Amniotic epithelial cell (primary cell): Measurements from ENCODE around the gene DHRS3.
A peak's percentile ranks its signal among the peaks of the same experiment; 100 is the strongest.
"Not testable (repeated sequence)": the region's sequence is repeated elsewhere in the genome, so short reads cannot be mapped to it uniquely, and the experiment has no call there.

Experiments
- DNase-seq: peaks from one replicate; pipeline ENCODE4 v3.0.0-alpha.2; 2010; ENCODE audit warnings: low read depth

DHRS3 gene, protein sequence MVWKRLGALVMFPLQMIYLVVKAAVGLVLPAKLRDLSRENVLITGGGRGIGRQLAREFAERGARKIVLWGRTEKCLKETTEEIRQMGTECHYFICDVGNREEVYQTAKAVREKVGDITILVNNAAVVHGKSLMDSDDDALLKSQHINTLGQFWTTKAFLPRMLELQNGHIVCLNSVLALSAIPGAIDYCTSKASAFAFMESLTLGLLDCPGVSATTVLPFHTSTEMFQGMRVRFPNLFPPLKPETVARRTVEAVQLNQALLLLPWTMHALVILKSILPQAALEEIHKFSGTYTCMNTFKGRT

DNA sequence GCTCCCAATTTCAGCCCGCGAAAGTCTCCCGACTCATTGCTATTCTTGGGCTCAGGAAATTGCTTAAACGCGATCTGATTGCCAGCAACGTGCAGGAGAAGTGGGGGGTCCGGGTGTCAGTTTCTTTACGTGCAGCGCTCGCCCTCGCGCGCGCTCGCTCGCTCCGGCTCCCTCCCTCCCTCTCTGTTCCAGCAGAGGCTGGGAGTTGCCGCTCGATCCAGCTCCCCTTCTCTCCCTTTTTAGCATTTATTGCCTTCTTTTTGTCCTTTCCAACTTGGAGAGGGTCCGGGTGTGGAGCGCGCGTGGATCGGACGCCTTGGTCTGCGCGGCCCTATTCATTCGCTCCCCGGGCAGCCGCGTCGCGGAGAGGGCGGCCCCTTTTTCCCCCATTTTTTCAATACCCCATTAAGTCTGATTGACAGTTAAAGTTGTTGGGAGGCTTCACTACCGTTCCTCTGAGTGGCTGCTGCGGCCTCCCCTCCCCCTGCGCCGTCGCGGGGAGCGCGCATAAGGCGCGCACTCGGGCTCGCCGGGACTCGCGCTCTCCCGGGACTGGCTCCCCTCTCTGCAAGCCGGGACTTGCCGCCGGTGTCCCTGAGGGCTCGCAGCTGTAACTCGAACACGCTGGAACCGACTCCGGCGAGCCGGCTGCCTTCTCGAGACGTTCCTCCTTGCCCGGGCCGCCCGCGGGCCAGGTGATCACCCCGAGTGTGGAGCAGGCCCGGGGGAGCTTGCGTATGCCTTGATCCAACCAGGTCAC lies at the start of gene DHRS3:
Gene DHRS3 (minus strand): TSS at position 310 of the 760 bp plus-strand sequence. CDS start 862 bp downstream, outside the sequence.
- DNase-seq: peak; percentile 90

DNA sequence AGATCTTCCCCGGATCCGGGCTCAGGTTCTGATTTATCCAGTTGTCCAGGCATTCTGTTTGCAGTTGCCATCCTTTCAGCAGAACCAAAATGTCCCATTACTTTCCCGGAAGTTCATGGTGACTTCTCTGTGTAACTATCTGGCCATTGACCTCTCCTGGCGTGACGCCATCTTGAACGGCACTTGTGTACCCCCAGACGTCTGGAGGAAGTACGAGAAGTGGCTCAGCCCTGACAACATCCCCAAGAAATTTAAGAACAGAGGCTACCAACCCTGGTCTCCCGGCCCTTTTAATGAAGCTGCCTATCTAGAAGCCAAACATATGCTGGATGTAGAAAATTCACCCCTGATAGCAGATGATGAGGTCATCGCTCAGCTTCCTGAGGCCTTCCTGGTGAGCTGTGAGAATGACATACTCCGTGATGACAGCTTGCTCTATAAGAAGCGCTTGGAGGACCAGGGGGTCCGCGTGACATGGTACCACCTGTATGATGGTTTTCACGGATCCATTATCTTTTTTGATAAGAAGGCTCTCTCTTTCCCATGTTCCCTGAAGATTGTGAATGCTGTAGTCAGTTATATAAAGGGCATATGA lies 48.2 kb upstream of the DHRS3 start:
- DNase-seq: peak; percentile 26

DNA sequence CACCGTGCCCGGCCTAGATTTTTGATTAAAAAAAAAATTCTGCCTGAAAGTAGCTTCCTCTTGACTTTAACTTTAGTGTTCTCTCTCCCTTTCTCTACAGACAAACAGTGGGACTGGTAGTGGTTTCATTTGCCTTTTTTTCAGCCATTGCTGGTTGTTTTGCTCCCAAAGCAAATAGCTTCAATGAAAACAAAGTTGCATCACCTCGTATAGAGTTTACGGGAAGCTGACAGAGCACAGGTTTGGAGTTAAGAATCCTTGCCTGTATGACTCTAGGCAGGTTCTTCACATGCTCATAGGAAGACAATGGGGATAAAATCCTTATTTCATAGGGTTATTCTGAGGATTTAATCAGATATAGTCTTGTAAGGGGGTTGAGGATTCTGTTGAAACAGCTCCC lies 47.5 kb upstream of the DHRS3 start:
- peak; percentile 31 for DNase-seq

DNA sequence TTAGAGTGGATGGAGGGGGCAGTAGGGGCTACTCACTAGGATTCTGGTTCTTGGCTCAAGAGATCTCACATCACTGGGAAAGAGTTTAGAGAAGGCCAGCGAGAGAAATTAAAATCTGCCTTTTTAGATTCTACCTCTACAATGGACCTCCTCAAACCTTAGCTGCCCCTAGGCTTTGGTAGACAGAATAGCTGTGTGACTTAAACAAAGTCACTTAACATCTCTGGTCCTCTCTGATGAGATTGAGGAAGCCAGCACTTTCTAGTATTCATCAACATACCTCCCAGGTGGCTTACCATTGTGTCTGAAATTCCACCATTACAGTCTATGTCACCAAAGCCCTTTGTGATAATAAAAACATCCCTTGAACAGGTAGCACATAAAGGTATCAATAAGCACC lies 44.5 kb upstream of the DHRS3 start:
- DNase-seq: no peak

DNA sequence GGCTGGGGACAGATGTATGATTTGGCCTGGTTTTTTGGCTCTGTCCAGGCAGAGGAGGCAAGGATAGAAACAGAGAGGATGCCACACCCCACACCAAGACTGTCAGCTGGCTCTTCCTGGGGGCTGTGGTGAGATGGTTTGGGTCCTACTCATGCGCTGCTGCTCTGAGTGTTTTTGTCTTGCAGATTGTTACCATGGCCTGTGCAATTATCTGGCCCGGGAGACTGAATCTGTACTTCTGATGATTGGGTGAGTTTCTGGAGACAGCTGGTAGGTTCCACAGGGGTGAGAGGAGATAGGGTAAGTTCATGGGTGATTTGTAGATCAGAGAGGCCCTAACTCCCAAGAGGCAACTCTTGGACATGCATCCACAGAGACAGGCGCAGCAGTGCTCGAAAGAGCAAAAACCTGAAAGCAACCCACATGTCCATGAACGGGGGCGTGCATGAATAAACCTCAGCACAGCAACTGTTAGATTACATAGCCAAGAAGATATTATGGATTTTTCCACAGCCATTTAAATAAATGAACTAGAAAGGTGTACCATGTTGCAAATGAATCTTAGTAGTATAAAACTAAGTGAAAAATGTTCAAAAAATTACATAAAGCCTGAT lies 43.7 kb upstream of the DHRS3 start:
- DNase-seq: no peak

DNA sequence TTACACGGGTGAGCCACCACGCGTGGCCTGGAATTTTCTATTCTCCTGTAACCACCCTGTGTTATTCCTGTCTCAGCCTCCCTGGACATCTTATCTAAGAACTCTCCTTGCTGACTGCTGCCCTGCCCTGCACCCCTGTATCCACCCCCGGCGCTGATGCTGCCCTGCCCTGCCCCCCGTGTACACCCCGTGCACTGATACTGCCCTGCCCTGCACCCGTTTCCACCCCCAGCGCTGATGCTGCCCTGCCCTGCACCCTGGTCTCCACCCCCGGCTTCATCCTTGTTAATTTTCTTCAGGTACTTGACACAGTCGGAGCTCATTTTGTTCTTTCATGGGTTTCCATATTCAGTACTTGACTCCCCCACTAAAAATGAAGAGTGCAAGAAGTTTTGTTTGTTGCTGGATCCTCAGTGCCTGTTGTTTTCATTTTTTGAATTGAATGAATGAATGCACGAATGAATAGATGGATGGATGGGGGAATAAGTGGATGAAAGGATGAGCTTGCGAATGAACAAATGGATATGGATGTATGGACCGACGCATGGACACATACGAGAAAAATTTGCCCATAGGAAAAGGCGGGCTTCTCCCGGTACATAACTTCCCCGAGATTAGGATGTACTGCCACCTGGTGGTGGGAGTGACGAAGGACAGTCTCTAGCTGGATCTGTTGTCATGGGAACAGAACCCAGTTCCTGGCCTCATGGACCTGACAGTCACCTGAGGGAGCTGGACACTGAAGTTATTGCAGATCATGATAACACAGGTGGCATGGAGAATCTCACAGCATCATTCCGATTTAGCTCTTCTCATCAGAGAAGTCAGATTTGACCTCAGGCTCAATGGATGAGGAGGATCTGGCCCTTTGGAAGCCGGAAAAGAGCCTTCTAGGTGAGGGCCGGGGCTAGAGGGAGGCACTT lies 40.8 kb upstream of the DHRS3 start:
- DNase-seq: peak; percentile 70

DNA sequence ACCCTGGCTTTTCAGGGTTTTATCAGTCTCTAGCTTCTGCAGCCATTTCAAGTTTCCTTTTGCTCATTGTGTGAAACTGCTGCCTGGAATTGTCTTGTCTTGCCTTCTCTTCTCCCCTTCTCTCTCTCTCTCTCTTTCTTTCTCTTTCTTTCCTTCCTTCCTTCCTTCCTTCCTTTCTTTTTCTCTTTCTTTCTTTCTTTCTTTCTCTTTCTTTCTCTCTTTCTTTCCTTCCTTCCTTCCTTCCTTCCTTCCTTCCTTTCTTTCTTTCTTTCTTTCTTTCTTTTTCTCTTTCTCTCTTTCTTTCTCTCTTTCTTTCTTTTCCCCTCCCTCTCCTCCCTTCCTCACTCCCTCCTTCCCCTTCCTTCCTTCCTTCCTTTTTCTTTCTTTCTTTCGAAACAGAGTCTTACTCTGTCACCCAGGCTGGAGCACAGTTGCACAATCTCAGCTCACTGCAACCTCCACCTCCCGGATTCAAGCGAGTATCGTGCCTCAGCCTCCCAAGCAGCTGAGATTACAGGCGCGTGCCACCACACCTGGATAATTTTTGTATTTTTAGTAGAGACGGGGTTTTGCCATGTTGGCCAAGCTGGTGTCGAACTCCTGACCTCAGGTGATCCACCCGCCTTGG lies 40.0 kb upstream of the DHRS3 start:
- DNase-seq: not testable (repeated sequence)

DNA sequence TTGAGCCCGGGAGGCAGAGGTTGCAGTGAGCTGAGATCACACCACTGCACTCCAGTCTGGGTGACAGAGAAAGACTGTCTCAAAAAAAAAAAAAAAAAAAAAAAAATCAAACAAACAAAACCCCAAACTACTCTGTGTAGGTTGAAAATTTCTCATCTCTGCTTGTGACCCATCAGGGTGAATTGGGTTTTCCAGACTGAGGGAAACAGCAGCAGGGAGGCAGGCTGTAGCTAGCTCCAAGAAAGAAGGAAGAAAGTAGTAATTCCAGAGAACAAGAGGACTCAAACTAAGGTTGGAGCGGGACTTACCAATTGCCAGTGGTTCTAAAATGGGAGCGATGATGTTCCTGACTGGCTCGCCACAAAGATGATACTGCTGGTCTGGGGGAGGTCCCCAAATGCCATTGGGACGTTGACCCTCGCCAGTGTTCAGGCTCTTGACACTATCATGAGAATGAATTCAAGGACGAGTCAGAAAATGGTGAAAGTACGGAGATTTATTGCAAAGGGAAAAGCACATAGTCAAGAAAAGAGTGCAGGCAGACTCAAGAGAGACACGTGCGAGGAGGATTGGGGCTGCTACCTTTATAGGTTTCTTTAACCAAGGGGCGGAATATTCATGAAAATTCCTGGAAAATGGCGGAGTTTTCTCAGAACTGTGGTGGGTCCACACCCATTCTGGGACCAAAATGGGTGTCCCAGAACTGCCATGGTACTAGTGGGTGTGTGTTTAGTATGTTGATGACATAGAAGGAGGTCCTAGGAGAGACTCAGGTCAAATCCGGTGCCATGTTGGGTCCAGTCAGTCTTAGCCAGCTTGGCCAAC lies 39.3 kb upstream of the DHRS3 start:
- DNase-seq: no peak

DNA sequence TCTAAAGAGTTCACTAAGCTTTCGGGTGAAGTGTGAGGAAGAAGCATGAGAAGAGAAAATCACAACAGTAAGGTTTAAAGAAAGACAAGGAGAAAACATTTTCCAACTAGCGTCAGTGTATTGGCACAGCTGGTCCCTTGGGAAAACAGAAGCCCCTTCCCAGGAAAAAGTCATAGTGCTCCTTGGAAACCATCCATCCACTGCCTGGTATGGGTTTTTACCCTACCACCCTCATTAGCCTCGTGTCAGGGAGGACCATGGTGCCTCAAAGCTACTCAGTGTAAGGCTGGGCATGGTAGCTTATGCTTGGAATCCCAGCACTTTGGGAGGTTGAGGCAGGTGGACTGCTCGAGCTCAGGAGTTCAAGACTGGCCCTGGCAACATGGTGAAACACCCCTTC lies 38.6 kb upstream of the DHRS3 start:
- DNase-seq: no peak

DNA sequence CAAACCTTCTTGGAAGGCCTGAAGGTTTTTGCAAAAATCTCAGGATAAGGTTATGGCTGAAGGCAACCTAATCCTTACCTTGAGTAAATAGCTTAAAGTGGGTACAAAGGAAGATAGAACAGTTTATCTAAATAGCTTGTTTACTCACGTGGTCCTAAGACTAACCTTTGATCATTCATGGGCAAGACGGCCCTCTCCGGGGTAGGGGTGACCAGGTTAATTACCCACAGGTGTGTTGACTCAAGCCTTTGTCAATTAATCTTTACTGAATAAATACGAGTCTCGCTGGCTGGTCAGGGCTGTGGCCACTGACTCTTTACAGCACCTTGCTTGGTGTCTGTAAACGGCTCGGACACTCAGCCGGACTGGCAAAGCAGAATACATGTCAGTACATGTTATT lies 36.6 kb upstream of the DHRS3 start:
- DNase-seq: no peak

DNA sequence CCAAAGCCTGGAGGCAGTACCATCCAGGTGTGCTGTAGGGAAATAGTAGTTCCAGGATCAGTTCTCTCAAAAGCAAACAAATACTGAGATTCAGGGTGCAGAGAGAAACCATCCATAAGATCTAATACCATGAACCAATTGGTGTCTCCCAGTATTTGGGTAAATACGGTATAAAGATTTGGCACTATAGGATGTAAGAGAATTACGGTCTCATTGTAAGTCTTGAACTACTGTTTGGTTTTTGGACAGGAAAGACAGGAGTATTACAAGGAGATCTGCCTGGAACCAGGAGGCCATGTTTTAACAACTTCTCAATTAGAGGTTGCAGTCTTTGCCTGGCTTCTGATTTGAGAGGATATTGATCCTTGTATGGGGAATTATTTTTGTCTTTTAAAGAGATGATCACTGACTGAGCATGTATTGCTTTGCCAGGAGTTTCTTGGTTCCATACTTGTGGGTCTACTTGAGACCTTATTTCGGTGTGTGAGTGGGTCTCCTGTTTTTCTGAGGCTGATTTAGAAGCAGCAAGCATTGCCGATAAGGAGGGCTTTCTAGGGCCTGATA lies 36.1 kb upstream of the DHRS3 start:
- DNase-seq: peak; percentile 30

DNA sequence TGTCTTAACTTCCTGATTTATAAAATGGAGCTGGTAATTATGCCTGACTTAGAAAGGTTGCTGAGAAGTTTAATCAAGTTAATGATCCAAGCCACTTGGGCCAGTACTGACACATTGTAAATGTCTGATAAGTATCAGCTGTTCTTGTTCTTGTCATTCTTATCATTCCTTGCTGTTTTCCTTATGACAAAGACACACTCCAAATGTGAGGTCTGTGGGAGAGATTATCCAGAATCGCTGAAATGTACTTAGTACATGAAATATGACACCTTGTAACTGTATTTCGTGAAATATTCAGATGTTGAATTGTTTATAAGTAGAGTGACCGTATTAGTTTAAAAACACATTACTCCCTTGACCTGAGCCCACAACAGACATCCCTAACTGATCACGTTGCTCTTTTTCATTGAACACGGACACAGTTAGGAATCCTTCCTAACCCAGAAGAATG lies 32.0 kb upstream of the DHRS3 start:
- peak; percentile 85 for DNase-seq

DNA sequence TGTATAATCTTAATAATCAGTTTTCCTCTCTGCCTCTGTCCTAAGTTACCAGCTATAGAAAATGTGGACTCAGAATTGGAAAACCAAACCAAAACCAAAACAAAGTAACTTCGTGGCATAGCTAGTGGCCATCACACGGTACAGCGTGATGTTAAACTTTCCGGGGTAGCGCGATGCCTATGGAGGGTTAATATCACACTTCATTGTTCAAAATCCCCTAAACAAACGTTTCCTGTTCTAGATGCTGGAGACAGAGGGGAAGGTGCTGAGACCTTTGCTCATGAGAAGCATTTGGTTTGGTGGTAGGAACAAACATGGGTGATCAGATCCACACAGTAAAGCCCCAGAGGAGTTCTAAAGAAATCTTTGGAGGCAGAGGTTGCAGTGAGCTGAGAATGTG lies 30.7 kb upstream of the DHRS3 start:
- no peak for DNase-seq

DNA sequence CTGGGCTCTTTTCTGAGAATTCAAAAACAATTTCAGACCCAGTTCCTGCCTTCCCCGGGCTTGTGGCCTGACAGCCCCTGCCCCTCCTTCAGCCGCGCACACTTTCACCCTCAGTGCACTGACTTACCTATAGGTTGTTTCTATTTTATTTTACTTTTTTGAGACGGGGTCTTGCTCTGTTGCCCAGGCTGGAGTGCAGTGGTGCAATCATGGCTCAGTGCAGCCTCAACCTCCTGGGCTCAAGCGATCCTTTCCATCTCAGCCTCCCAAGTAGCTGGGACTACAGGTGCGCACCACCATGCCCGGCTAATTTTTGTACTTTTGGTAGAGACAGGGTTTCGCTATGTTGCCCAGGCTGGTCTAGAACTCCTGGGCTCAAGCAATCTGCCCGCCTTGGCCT lies 27.4 kb upstream of the DHRS3 start:
- not testable (repeated sequence) for DNase-seq

DNA sequence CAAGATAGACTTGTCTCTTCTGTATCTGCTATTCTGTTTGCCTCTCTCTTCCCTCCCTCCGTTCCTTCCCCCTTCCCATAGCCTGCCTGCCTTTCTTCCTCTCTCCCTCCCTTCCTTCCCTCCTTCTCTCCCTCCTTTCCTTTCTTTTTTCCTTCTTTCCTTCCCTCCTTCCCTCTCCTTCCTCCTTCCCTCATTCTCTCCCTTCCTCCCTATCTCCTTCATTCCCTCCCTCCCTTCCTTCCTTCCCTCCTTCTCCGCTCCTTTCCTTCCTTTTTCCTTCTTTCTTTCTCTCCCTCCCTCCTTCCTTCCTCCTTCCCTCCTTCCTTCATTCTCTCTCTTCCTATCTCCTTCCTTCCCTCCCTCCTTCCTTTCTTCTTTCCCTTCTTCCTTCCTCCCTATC lies 26.8 kb upstream of the DHRS3 start:
- no peak for DNase-seq

DNA sequence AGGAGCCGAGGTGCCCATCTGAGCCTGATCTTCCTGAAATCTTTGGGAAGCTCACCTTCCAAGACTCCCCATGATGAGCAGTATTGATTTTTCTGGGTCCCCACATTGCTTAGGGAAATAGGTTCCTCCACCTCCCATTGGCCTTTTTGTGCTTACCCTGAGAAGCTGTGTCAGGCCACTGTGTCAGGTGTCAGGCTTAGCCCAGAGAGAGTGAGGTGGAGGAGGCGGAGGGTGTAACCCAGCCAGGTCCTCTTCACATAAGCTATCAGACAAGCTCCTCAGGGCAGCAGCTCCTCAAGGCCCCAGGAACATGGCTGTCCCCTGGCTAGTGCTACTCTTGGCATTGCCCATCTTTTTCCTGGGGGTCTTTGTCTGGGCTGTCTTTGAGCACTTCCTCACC lies 26.2 kb upstream of the DHRS3 start:
- no peak for DNase-seq

DNA sequence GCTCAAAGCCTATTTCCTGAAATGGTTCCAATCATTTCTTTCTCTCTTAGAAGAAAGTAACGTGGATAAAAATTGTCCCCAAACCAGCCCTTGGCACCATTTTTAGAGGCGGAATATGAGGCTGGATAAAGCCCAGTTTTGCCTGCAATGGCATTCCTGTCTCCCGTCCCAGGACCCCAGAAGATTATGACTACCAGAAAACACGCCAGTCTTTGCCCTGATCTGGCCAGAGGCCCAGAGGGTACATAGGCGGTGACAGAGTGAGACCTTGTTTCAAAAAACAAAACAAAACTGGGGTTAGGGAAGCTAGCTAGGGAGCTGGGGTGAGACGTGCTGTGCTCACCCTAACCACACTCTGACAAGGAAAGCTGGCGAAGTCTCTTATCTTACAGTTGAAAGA lies 25.8 kb upstream of the DHRS3 start, which contains the start of gene AADACL4:
Gene AADACL4 (plus strand): TSS at position 301 of the 400 bp plus-strand sequence. CDS start 462 bp downstream, outside the sequence.
- no peak for DNase-seq

DNA sequence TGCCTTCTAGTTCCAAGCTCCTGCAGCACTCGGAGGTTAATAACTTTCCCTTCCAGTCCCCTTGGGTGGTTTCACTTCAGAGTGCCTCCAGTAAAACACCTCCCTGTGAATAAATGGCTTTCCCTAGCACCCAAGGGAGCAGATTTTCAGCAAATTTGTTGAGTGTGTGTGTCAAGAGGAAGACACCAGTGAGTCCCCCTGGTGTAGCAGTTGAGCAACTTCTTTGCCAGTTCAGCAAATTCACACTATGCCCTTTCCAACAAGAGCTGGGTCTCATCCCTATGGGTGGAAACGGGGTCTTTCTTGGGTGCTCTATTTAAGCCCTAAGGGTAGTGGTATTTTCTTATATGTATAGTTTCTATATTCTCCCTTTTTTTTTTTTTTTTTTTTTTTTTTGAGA lies 25.1 kb upstream of the DHRS3 start:
- no peak for DNase-seq

DNA sequence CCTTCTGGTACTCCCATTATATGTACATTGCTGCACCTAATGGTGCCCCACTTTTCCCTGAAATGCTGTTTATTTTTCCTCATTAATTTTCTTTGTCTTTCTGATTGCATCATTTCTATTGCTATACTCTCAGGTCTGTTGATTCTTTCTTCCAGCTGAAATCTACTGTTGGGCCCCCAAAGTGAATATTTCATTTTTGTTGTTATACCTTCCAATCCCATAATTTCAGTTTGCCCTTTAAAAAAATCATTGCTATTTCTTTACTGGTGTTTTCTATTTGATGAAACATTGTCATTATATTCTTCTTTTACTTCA lies 22.9 kb upstream of the DHRS3 start:
- DNase-seq: no peak
